Endothelial cell of umbilical vein (primary cell): Measurements from ENCODE around the gene TPR. TPM values are rescaled to one million over a fixed set of nuclear protein-coding genes. Genes with fewer than 3 reads are reported as not detected.

Source experiments
- BruUV-seq: library from RNA; stranded (reverse); fragments of 400-500 nt; replicated peaks from 2 replicates; lab custom pipeline; 2021; lab: Mats Ljungman, UMichigan
- CTCF ChIA-PET: fragments of 300-600, 350-600 bp; sonication (Branson Sonifier 250); formaldehyde crosslinking; loops from one replicate; lab custom pipeline; 2021; ENCODE audit warnings: antibody characterized with exemption, inconsistent platforms; lab: Charles Lee
- POLR2A ChIA-PET: fragments of 300-600, 350-600 bp; sonication (Branson Sonifier 250); formaldehyde crosslinking; loops from one replicate; lab custom pipeline; 2021; ENCODE audit warnings: antibody characterized with exemption, inconsistent platforms; lab: Charles Lee
- DNase-seq: peaks from one replicate; pipeline ENCODE4 v3.0.0-alpha.2; 2011; ENCODE audit warnings: low read depth, low spot score
- FAIRE-seq: peaks from 2 replicates; lab custom pipeline; 2011; peaks lifted over from hg19 to GRCh38; lab: Jason Lieb, UNC
- H2AFZ ChIP-seq: 2 replicates; pipeline ENCODE4 v1.6.0; 2012; ENCODE audit warnings: low read depth, low read length, control low read depth, inconsistent platforms
- H3K27ac ChIP-seq: 2 replicates; pipeline ENCODE4 v1.5.1; 2011; ENCODE audit warnings: low read depth, mild to moderate bottlenecking, control low read depth, low read length, moderate library complexity; ENCODE audit not compliant: insufficient read depth
- H3K27me3 ChIP-seq, 2 experiments: 2 replicates each; pipeline versions ENCODE4 v1.6.0 to v1.6.1; 2011; ENCODE audit warnings: low read length in 2 of 2, mixed read lengths in 1 of 2; ENCODE audit not compliant: control insufficient read depth in 2 of 2, insufficient read depth in 2 of 2
- H3K36me3 ChIP-seq, 2 experiments: 2 replicates in 1 of 2; 3 replicates in 1 of 2; pipeline ENCODE4 v1.5.1; 2011; ENCODE audit warnings: low read length in 2 of 2, mild to moderate bottlenecking in 1 of 2, moderate library complexity in 1 of 2; ENCODE audit not compliant: control insufficient read depth in 2 of 2, insufficient read depth in 2 of 2; ENCODE audit errors: extremely low read depth in 1 of 2
- H3K4me1 ChIP-seq: 3 replicates; pipeline ENCODE4 v1.5.1; 2011; ENCODE audit warnings: mild to moderate bottlenecking, low read length; ENCODE audit not compliant: control insufficient read depth, insufficient read depth; ENCODE audit errors: extremely low read depth
- H3K4me2 ChIP-seq: 2 replicates; pipeline ENCODE4 v1.6.1; 2011; ENCODE audit warnings: low read length, control low read depth, mixed read lengths; ENCODE audit not compliant: insufficient read depth
- H3K4me3 ChIP-seq, 3 experiments: fragments of 200-600 bp in 1 of 3; sonication (generic), shearing (Covaris generic) in 1 of 3; replicated peaks in 1 of 3; 2 replicates each; pipeline ENCODE4 v1.5.1; 2011 to 2016; ENCODE audit warnings: control low read depth in 3 of 3, low read length in 3 of 3, mild to moderate bottlenecking in 2 of 3, inconsistent platforms in 1 of 3, low read depth in 1 of 3, moderate library complexity in 1 of 3; ENCODE audit not compliant: insufficient read depth in 1 of 3
- H3K79me2 ChIP-seq: 2 replicates; pipeline ENCODE4 v1.6.0; 2012; ENCODE audit warnings: low read length, inconsistent platforms; ENCODE audit not compliant: control insufficient read depth, insufficient read depth
- H3K9ac ChIP-seq: replicated peaks from 2 replicates; pipeline ENCODE3; 2011; ENCODE audit warnings: low read length, control low read depth; ENCODE audit not compliant: insufficient read depth; ENCODE audit errors: extremely low read depth
- H3K9me1 ChIP-seq: replicated peaks from 3 replicates; pipeline ENCODE4 v1.6.0; 2011; ENCODE audit warnings: mild to moderate bottlenecking, low read length; ENCODE audit not compliant: control insufficient read depth, insufficient read depth; ENCODE audit errors: extremely low read depth
- H3K9me3 ChIP-seq: replicated peaks from 2 replicates; pipeline ENCODE4 v1.5.1; 2012; ENCODE audit warnings: low read length, inconsistent platforms; ENCODE audit not compliant: control insufficient read depth, insufficient read depth
- H4K20me1 ChIP-seq: replicated peaks from 2 replicates; pipeline ENCODE3; 2011; ENCODE audit warnings: mild to moderate bottlenecking, low read length; ENCODE audit not compliant: control insufficient read depth, insufficient read depth; ENCODE audit errors: extremely low read depth
- CTCF ChIP-seq, 2 donors: IDR thresholded peaks; 1 replicate in 1 of 2; 2 replicates in 1 of 2; pipeline ENCODE4 v1.5.1; 2011; ENCODE audit warnings: low read length in 2 of 2, mild to moderate bottlenecking in 2 of 2, moderate library complexity in 2 of 2, control low read depth in 1 of 2, inconsistent platforms in 1 of 2, low read depth in 1 of 2; ENCODE audit not compliant: insufficient read depth in 1 of 2; ENCODE audit errors: extremely low read depth in 1 of 2
- EZH2 ChIP-seq: IDR thresholded peaks from 2 replicates; pipeline ENCODE4 v1.6.1; 2012; ENCODE audit warnings: borderline replicate concordance, low read depth, mild to moderate bottlenecking, moderate library complexity, low read length, inconsistent platforms; ENCODE audit not compliant: severe bottlenecking
- FOS ChIP-seq: IDR thresholded peaks from 2 replicates; pipeline ENCODE4 v1.6.1; 2011; ENCODE audit warnings: mild to moderate bottlenecking, low read length, moderate library complexity, borderline replicate concordance; ENCODE audit not compliant: insufficient read depth
- GATA2 ChIP-seq: IDR thresholded peaks from 2 replicates; pipeline ENCODE4 v1.7.0; 2011; ENCODE audit warnings: low read depth, mild to moderate bottlenecking, moderate library complexity, mixed read lengths, low read length; ENCODE audit not compliant: insufficient read length, insufficient read depth
- JUN ChIP-seq: IDR thresholded peaks from 2 replicates; pipeline ENCODE4 v1.6.1; 2011; ENCODE audit warnings: borderline replicate concordance, low read depth; ENCODE audit not compliant: insufficient read length, insufficient read depth
- MAX ChIP-seq: IDR thresholded peaks from 2 replicates; pipeline ENCODE4 v1.6.1; 2011; ENCODE audit not compliant: insufficient read depth, insufficient read length
- MYC ChIP-seq: IDR thresholded peaks from one replicate; pipeline ENCODE4 v1.6.1; 2011; ENCODE audit warnings: mild to moderate bottlenecking, low read depth, low read length
- POLR2A ChIP-seq: IDR thresholded peaks from 2 replicates; pipeline ENCODE4 v1.6.1; 2012; ENCODE audit warnings: low read depth, mild to moderate bottlenecking, control low read depth, low read length
- POLR2AphosphoS5 ChIP-seq: IDR thresholded peaks from 2 replicates; pipeline ENCODE4 v1.6.1; 2012; ENCODE audit warnings: low read depth, mild to moderate bottlenecking, control low read depth, low read length, moderate library complexity; ENCODE audit not compliant: insufficient read depth
- dilution Hi-C: fragments of 300-500 bp; cut with MboI; formaldehyde crosslinking; loops from one replicate; pipeline ENCODE4 v1.15.0; 2019; ENCODE audit warnings: low sequenced_read_pairs; ENCODE audit not compliant: extremely low pct_ligation_motif_present
- intact Hi-C: fragments of 100-400 bp; cut with micrococcal nuclease; formaldehyde crosslinking; loops from one replicate; pipeline ENCODE4 v1.10.0; 2022
- polyA plus RNA-seq, 4 experiments: library from polyadenylated mRNA; depleted of rRNA in 3 of 4; stranded (reverse) in 3 of 4; unstranded in 1 of 4; fragments of >200 nt; gene quantifications; 2 replicates each; pipeline versions ENCODE4 v1.2.1 to v1.2.3, GENCODE V29; 2011 to 2012; ENCODE audit warnings: missing spikeins in 1 of 4
- total RNA-seq: library from RNA; stranded (reverse); gene quantifications from 2 replicates; pipeline ENCODE4 v1.2.3, GENCODE V29; 2021

TPR gene
- total and polyA plus RNA-seq, 2 donors (not counting 3 experiments of a cell fraction or from before 2014, with no cell fraction given) = 49.4 to 118 TPM

GRCh38 chr1:186386725-186387383 is 11.8 kb upstream of the TPR start:
- dilution Hi-C loops (no loop called here), intact Hi-C loops (no loop called here)
- Histone ChIP-seq H3K27me3 (no peaks in the 10 kb centered on the region), H3K4me2 (no peak overlapping the region), H2AFZ (no peak overlapping the region), H3K4me1 (no peaks in the 10 kb centered on the region), H3K36me3 (peaks cover 4 to 18% of the 10 kb centered on the region in 2 experiments), H3K9ac (no peak overlapping the region), H3K79me2 (no peaks in the 10 kb centered on the region), H3K9me3 (no peaks in the 10 kb centered on the region), H3K27ac (no peak overlapping the region), H3K9me1 (no peaks in the 10 kb centered on the region), H3K4me3 (no peak overlapping the region), H4K20me1 (no peaks in the 10 kb centered on the region)
- BruUV-seq = no TSS peak
- no peak for DNase-seq
- POLR2A ChIA-PET = no interaction called here
- CTCF ChIA-PET = interaction anchor here (1.1 to 2.8 kb wide), 2 partner anchors 12 to 18 kb away, joined by 3 to 13 read pairs; partner anchors contain the start of genes ODR4 and TPR
- TF ChIP-seq POLR2A = no peak
- TF ChIP-seq POLR2AphosphoS5 = no peak
- TF ChIP-seq EZH2 = no peak
- no peak for TF ChIP-seq MYC
- no peak for TF ChIP-seq GATA2
- no peak for TF ChIP-seq FOS
- TF ChIP-seq MAX = no peak
- TF ChIP-seq CTCF (IDR thresholded peaks at IDR 0.05; ENCODE audit: extremely low read depth in 1 of 2, insufficient read depth in 1 of 2, low read depth in 1 of 2, low read length in 2 of 2) = no peak
- no peak for TF ChIP-seq JUN
- FAIRE-seq = no peak
